ENCODE data around the gene UBE2D2.
"Not testable (repeated sequence)": the region's sequence is repeated elsewhere in the genome, so short reads cannot be mapped to it uniquely, and the experiment has no call there.

Gene UBE2D2

DNA sequence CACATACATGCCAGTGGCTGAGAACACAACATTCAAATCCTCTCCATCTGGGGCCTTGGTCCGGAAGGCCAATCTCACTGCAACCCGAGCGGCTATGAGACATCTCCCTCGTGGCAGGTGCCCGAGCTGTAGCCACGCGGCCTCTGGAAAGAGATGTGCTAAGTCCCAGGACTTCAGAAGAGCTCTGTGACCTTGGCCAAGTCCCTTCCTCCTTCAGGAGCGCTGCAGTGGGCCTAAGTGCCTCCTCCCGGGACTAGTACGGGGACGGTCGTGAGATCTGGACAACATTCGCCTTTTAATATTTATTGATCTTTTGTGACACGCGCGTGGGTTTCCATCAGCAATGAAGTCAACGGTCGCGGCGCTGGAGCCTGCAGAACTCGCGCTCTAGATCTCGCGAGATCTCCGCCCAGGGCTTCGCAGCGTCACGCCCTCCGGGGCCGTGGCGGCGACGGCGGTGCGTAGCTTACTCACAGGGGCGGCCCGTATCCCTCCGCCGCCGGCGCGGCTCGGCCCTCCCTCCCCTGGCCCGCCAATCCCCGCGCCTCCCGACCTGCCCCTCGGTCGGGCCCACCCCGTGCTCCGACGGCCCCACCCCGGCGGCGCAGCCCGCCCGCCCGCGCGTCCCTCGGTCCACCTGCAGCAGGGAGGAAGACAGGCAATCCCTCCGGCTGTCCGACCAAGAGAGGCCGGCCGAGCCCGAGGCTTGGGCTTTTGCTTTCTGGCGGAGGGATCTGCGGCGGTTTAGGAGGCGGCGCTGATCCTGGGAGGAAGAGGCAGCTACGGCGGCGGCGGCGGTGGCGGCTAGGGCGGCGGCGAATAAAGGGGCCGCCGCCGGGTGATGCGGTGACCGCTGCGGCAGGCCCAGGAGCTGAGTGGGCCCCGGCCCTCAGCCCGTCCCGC lies at the start of gene UBE2D2:
Gene UBE2D2, plus strand, starts transcription at position 588 of the 903 bp plus-strand sequence. CDS start 453 bp downstream, outside the sequence.
- DNase-seq (ENCODE audit: low read depth in 2 of 2, low spot score in 1 of 2) = peak; percentile 94

DNA sequence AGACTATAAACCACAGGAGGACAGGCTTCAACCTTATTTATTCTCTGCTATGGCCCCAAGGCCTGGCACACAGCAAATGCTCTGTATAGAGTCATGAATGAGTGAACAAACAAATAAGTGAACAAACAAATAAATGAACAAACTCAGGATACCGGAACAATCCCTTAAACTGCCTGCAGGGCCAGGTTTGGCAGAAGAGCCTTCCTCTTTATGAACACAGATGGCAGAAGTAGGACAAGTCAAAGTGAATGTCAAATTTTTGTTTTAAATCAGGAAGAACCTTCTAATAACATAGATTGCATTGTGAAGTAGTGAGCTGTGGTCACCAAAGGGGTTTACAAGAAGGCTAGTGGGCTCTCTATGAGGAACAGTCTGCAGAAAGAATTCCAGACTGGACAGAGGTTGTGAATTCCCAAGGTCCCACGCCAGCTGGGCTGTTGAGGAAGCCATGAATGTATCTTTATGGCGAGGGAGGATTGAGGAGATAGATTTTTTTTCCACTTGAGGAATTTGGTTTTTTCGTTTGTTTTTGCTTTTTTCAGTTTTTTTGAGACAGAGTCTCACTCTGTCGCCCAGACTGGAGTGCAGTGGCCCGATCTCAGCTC lies 48.3 kb upstream of the UBE2D2 start:
- DNase-seq (ENCODE audit: low read depth in 2 of 2, low spot score in 1 of 2) = no peak

DNA sequence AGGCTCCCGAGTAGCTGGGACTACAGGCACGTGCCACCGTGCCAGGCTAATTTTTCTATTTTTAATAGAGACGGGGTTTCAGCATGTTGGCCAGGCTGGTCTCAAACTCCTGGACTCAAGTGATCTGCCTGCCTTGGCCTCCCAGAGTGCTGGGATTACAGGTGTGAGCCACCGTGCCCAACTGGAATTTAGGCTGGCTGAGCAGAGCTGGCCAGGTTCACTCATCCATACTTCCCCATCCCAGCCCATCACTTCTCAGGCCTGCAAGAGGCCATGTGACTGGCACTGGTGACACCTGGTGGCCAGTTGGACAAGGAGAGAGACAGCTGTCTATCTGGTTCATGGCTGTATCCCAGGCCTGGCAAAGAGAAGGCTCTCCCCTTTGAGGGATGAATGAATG lies 47.7 kb upstream of the UBE2D2 start:
- DNase-seq (ENCODE audit: low read depth in 2 of 2, low spot score in 1 of 2) = peak; percentile 55 to 60

GRCh38 chr5:139513852-139514485 lies 47.2 kb upstream of the UBE2D2 start:
- DNase-seq (ENCODE audit: low read depth in 2 of 2, low spot score in 1 of 2) = no peak

GRCh38 chr5:139514486-139514856 lies 46.7 kb upstream of the UBE2D2 start:
- no peak for DNase-seq (ENCODE audit: low read depth in 2 of 2, low spot score in 1 of 2)

GRCh38 chr5:139517683-139518564 lies 43.2 kb upstream of the UBE2D2 start:
- DNase-seq (ENCODE audit: low read depth in 2 of 2, low spot score in 1 of 2) = peak; percentile 67 to 72

- DNase-seq (ENCODE audit: low read depth in 2 of 2, low spot score in 1 of 2) = no peak
These were observed 37.3 kb upstream of the UBE2D2 start for GRCh38 chr5:139523635-139524445.

DNA sequence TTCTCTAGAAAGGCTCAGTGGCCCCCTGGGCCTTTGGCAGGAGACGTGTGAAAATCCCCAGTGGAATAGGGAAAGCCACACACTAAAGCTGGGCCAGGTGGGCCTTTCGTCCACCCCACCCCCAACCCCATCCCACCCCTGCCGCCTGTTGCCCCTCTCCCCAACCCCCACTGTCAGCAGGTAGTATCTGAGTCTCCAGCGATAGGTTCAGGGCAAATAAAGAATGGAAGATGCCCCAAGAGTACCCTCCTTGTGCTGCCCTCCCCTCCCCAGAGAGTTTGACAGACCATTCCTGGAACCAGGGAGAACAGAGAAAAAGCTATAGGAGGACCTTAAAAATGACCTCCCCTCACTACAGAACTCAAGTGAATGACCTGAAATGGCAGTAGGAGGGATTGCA lies 36.7 kb upstream of the UBE2D2 start:
- no peak for DNase-seq (ENCODE audit: low read depth in 2 of 2, low spot score in 1 of 2)

- DNase-seq (ENCODE audit: low read depth in 2 of 2, low spot score in 1 of 2) = no peak
These were observed 36.1 kb upstream of the UBE2D2 start for GRCh38 chr5:139524940-139525585.

- DNase-seq (ENCODE audit: low read depth in 2 of 2, low spot score in 1 of 2) = not testable (repeated sequence)
These were observed 35.4 kb upstream of the UBE2D2 start for GRCh38 chr5:139525586-139526308.

DNA sequence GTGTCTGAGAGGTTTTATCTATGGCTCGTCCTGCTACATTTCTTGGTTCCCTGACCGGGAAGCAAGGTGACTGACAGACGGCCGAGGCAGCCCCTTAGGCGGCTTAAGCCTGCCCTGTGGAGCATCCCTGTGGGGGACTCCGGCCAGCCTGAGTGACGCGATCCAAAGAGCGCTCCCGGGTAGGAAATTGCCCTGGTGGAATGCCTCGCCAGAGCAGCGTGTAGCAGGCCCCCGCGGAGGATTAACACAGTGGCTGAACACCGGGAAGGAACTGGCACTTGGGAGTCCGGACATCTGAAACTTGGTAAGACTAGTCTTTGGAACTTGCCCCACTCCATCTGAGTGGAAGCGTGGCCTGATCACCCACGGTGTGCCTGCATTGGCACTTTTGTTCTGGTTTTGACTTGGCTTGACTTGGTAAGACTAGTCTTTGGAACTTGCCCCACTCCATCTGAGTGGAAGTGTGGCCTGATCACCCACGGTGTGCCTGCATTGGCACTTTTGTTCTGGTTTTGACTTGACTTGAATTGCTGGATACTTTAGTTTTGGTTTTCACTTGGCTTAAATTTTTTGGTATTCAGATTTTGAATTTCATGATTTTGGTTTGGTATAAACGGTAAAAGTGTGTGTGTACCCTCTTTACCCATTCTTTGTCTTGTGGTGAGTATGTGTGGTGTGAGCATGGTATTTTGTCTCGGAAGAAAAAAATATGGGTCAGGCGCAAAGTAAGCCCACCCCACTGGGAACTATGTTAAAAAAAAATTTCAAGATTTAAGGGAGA lies 34.6 kb upstream of the UBE2D2 start:
- not testable (repeated sequence) for DNase-seq (ENCODE audit: low read depth in 2 of 2, low spot score in 1 of 2)

DNA sequence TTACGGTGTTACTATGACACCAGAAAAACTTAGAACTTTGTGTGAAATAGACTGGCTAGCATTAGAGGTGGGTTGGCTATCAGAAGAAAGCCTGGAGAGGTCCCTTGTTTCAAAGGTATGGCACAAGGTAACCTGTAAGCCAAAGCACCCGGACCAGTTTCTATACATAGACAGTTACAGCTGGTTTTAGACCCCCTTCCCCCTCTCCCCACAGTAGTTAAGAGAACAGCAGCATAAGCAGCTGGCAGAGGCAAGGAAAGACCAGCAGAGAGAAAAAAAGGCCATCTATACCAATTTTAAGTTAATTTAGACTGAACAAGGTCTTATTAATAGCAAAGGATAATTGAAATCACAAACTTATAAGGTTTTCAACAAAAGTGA lies 34.1 kb upstream of the UBE2D2 start:
- DNase-seq (ENCODE audit: low read depth in 2 of 2, low spot score in 1 of 2) = not testable (repeated sequence)

- DNase-seq (ENCODE audit: low read depth in 2 of 2, low spot score in 1 of 2) = not testable (repeated sequence)
These were observed 33.2 kb upstream of the UBE2D2 start for GRCh38 chr5:139527896-139528467.

DNA sequence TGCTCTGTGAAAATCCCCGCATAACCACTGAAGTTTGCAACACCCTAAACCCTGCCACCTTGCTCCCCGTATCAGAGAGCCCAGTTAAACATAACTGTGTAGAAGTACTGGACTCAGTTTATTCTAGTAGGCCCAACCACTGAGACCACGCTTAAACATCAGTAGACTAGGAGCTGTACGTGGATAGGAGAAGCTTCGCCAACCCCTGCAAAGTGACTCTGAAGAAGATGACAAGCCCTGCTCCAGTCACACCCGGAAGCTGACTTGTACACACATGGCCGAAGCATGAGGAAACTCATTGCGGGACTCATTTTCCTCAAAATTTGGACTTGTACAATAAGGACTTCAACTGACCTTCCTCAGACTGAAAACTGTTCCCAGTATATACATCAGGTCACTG lies 32.4 kb upstream of the UBE2D2 start:
- not testable (repeated sequence) for DNase-seq (ENCODE audit: low read depth in 2 of 2, low spot score in 1 of 2)

- DNase-seq (ENCODE audit: low read depth in 2 of 2, low spot score in 1 of 2) = not testable (repeated sequence)
These were observed 31.1 kb upstream of the UBE2D2 start for GRCh38 chr5:139530079-139530478.

GRCh38 chr5:139531772-139532169 lies 29.4 kb upstream of the UBE2D2 start:
- DNase-seq (ENCODE audit: low read depth in 2 of 2, low spot score in 1 of 2) = no peak

DNA sequence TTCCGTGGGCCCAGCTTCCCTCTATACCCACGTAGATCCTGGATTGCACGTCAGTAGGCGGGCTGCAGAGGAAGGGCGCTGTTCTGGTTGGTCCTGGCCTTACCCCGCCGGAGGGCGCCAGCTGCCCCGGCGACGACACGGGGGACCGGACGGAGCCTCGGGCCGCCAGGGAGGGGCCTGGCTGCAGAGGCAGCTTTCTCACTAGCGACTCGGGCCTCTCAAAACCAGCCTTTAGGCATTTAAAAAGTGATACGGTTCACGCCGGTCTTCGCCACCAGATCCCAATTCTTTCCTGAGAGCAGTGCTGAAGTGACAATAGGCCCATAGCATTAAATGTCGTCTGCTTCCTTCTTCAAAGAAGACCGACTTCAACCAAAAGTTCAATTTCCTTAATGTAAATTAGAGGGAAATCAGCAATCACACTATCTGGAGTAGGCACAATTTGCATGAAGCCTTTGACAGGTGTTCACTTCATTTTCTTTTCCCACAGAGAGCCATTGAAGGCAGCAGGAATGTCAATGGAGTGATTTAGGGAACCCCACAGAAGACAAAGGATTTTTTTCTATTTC lies 17.6 kb upstream of the UBE2D2 start:
- DNase-seq (ENCODE audit: low read depth in 2 of 2, low spot score in 1 of 2) = no peak

DNA sequence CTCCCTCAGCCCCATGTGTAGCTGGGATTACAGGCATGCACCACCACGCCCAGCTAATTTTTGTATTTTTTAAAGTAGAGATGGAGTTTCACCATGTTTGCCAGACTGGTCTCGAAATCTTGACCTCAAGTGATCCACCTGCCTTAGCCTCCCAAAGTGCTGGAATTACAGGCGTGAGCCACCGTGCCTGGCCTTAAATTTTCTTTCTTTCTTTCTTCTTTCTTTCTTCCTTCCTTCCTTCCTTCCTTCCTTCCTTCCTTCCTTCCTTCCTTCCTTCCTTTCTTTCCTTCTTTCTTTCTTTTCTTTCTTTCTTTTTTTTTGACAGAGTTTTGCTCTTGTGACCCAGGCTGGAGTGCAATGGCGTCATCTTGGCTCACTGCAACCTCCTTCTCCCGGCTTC lies 14.5 kb upstream of the UBE2D2 start:
- not testable (repeated sequence) for DNase-seq (ENCODE audit: low read depth in 2 of 2, low spot score in 1 of 2)
